Measurements from ENCODE around the gene VAV1. TPM values are rescaled to one million over a fixed set of nuclear protein-coding genes. Genes with fewer than 3 reads are reported as not detected.

VAV1 gene
- total and polyA plus RNA-seq, 4 donors: 0.60 to 13.3 (median 4.1) TPM

GRCh38 chr19:6817179-6817578 is 44.7 kb downstream of the VAV1 start:
- H3K27me3 ChIP-seq (ENCODE audit: control insufficient read depth in 4 of 4, insufficient read depth in 4 of 4, low read length in 3 of 4): no peaks in the 10 kb centered on the region
- H3K27ac ChIP-seq (ENCODE audit: low read depth in 1 of 2, low read length in 2 of 2): no peak overlapping the region
- H3K4me1 ChIP-seq (ENCODE audit: control insufficient read depth in 4 of 4, insufficient read depth in 4 of 4, low read length in 3 of 4): no peaks in the 10 kb centered on the region
- peaks cover 0 to 2% (median 0%) of the 10 kb centered on the region in 4 donors for H3K36me3 ChIP-seq (ENCODE audit: control insufficient read depth in 4 of 4, insufficient read depth in 3 of 4, low read depth in 1 of 4, low read length in 3 of 4)
- peaks cover 0 to 6% (median 3%) of the 10 kb centered on the region in 4 donors for H3K9me3 ChIP-seq (ENCODE audit: control insufficient read depth in 4 of 4, low read length in 3 of 4)
- no peak for DNase-seq (ENCODE audit: low spot score)
- H3K9ac ChIP-seq (ENCODE audit: low read depth in 1 of 2, low read length in 2 of 2): no peak overlapping the region
- 84% methylated on average over 3 of the region's 3 CpGs for WGBS
- TF ChIP-seq CTCF (IDR thresholded peaks at IDR 0.05; ENCODE audit: low read depth, low read length, missing input control) (no peak), ZBTB33 (IDR thresholded peaks at IDR 0.05) (no peak), GABPA (IDR thresholded peaks at IDR 0.05 in 1 of 2, conservative IDR thresholded peaks at IDR 0.05 in 1 of 2) (no peak), NR2F2 (IDR thresholded peaks at IDR 0.05) (no peak), TAF1 (conservative IDR thresholded peaks at IDR 0.05) (no peak), EGR1 (IDR thresholded peaks at IDR 0.05; ENCODE audit: low read depth in 2 of 2) (no peak), RAD21 (IDR thresholded peaks at IDR 0.05) (no peak), FOXA2 (IDR thresholded peaks at IDR 0.05) (no peak), JUND (IDR thresholded peaks at IDR 0.05) (no peak), HNF4G (IDR thresholded peaks at IDR 0.05) (no peak), FOXA1 (IDR thresholded peaks at IDR 0.05) (no peak), HNF4A (conservative IDR thresholded peaks at IDR 0.05) (no peak), YY1 (IDR thresholded peaks at IDR 0.05) (no peak), MAX (IDR thresholded peaks at IDR 0.05) (no peak), SP1 (IDR thresholded peaks at IDR 0.05) (no peak), RXRA (IDR thresholded peaks at IDR 0.05) (no peak)
- H3K4me3 ChIP-seq (ENCODE audit: low read depth in 1 of 3, low read length in 3 of 3): no peak overlapping the region

GRCh38 chr19:6818246-6818645 is 45.7 kb downstream of the VAV1 start:
- TF ChIP-seq FOXA1 (IDR thresholded peaks at IDR 0.05): no peak
- no peak for TF ChIP-seq RAD21 (IDR thresholded peaks at IDR 0.05)
- no peak for TF ChIP-seq MAX (IDR thresholded peaks at IDR 0.05)
- no peak for TF ChIP-seq ATF3 (IDR thresholded peaks at IDR 0.05)
- TF ChIP-seq GABPA (IDR thresholded peaks at IDR 0.05 in 1 of 2, conservative IDR thresholded peaks at IDR 0.05 in 1 of 2): no peak
- TF ChIP-seq EGR1 (IDR thresholded peaks at IDR 0.05; ENCODE audit: low read depth in 2 of 2): no peak
- no peak for TF ChIP-seq RXRA (IDR thresholded peaks at IDR 0.05)
- no peak for TF ChIP-seq TAF1 (conservative IDR thresholded peaks at IDR 0.05)
- no peak for TF ChIP-seq JUND (IDR thresholded peaks at IDR 0.05)
- no peak for TF ChIP-seq CTCF (IDR thresholded peaks at IDR 0.05; ENCODE audit: low read depth, low read length, missing input control)
- TF ChIP-seq ZBTB33 (IDR thresholded peaks at IDR 0.05): no peak
- no peak for TF ChIP-seq HNF4G (IDR thresholded peaks at IDR 0.05)
- TF ChIP-seq HNF4A (conservative IDR thresholded peaks at IDR 0.05): no peak
- TF ChIP-seq SP1 (IDR thresholded peaks at IDR 0.05): no peak
- TF ChIP-seq FOXA2 (IDR thresholded peaks at IDR 0.05): no peak
- peaks cover 0 to 2% (median 0%) of the 10 kb centered on the region in 4 donors for H3K36me3 ChIP-seq (ENCODE audit: control insufficient read depth in 4 of 4, insufficient read depth in 3 of 4, low read depth in 1 of 4, low read length in 3 of 4)

More at GRCh38 chr19:6818246-6818645, 45.7 kb downstream of the VAV1 start:
- Histone ChIP-seq H3K9me3 (ENCODE audit: control insufficient read depth in 4 of 4, low read length in 3 of 4) (peaks cover 0 to 6% (median 3%) of the 10 kb centered on the region in 4 donors), H3K27ac (ENCODE audit: low read depth in 1 of 2, low read length in 2 of 2) (no peak overlapping the region), H3K4me3 (ENCODE audit: low read depth in 1 of 3, low read length in 3 of 3) (no peak overlapping the region), H3K27me3 (ENCODE audit: control insufficient read depth in 4 of 4, insufficient read depth in 4 of 4, low read length in 3 of 4) (no peaks in the 10 kb centered on the region), H3K4me1 (ENCODE audit: control insufficient read depth in 4 of 4, insufficient read depth in 4 of 4, low read length in 3 of 4) (no peaks in the 10 kb centered on the region), H3K9ac (ENCODE audit: low read depth in 1 of 2, low read length in 2 of 2) (no peak overlapping the region)
- DNase-seq (ENCODE audit: low spot score): no peak
- WGBS: 83% methylated on average over 4 of the region's 4 CpGs
